Stimulated activated CD4-positive, alpha-beta T cell treated with anti-CD3 and anti-CD28 coated beads, Interleukin-2, amount 100 ng/mL, for 48 hours (primary cell): ENCODE measurements around the gene CNNM2.

Experiments
- DNase-seq, 2 donors: peaks; one replicate each; pipeline ENCODE4 v3.0.0-alpha.2; 2020

CNNM2 gene

GRCh38 chr10:103078309-103078615, 160.2 kb downstream of the CNNM2 start:
- no peak for DNase-seq

GRCh38 chr10:103078676-103079075, 160.6 kb downstream of the CNNM2 start:
- DNase-seq = no peak

GRCh38 chr10:103079100-103079499, 161.0 kb downstream of the CNNM2 start:
- DNase-seq = no peak

- no peak for DNase-seq
Observed at GRCh38 chr10:103079946-103080345, 161.9 kb downstream of the CNNM2 start.

- no peak for DNase-seq
Observed at GRCh38 chr10:103080891-103081581, 162.9 kb downstream of the CNNM2 start.

GRCh38 chr10:103082683-103083082, 164.6 kb downstream of the CNNM2 start:
- DNase-seq = no peak

- no peak for DNase-seq
Observed at GRCh38 chr10:103083266-103083976, 165.3 kb downstream of the CNNM2 start.

GRCh38 chr10:103083977-103084320, 165.9 kb downstream of the CNNM2 start:
- no peak for DNase-seq

- no peak for DNase-seq
Observed at GRCh38 chr10:103086261-103086660, 168.2 kb downstream of the CNNM2 start.

GRCh38 chr10:103086799-103087198, 168.7 kb downstream of the CNNM2 start:
- DNase-seq = no peak

- DNase-seq = no peak
Observed at GRCh38 chr10:103089493-103089892, 171.4 kb downstream of the CNNM2 start.

GRCh38 chr10:103090911-103091310, 172.8 kb downstream of the CNNM2 start:
- DNase-seq = no peak

- no peak for DNase-seq
Observed at GRCh38 chr10:103095005-103095404, 176.9 kb downstream of the CNNM2 start.

- DNase-seq = no peak
Observed at GRCh38 chr10:103096130-103096529, 178.0 kb downstream of the CNNM2 start.

- DNase-seq = no peak
Observed at GRCh38 chr10:103098240-103098639, 180.1 kb downstream of the CNNM2 start.

- no peak for DNase-seq
Observed at GRCh38 chr10:103100620-103101019, 182.5 kb downstream of the CNNM2 start.

GRCh38 chr10:103102195-103102594, 184.1 kb downstream of the CNNM2 start:
- no peak for DNase-seq

- DNase-seq = no peak
Observed at GRCh38 chr10:103103989-103104388, 185.9 kb downstream of the CNNM2 start.

GRCh38 chr10:103104721-103105120, 186.6 kb downstream of the CNNM2 start:
- DNase-seq = no peak

- no peak for DNase-seq
Observed at GRCh38 chr10:103105462-103105861, 187.4 kb downstream of the CNNM2 start.

GRCh38 chr10:103106539-103106938, 188.4 kb downstream of the CNNM2 start:
- no peak for DNase-seq

GRCh38 chr10:103109821-103110220, 191.7 kb downstream of the CNNM2 start:
- DNase-seq = no peak

- DNase-seq = no peak
Observed at GRCh38 chr10:103110407-103110806, 192.3 kb downstream of the CNNM2 start.

GRCh38 chr10:103111031-103111917, 193.2 kb downstream of the CNNM2 start:
- DNase-seq = no peak
